Spinal cord (tissue), 10 donors: ENCODE measurements around the gene STIP1. TPM values are rescaled to one million over a fixed set of nuclear protein-coding genes. Genes with fewer than 3 reads are reported as not detected.
"Not testable (repeated sequence)": the region's sequence is repeated elsewhere in the genome, so short reads cannot be mapped to it uniquely, and the experiment has no call there.

Experiments used
- DNase-seq, 6 donors: peaks; one replicate each; pipeline versions ENCODE4 v3.0.0 to v3.0.0-alpha.2; 2013 to 2015; ENCODE audit warnings: low spot score in 6 of 6, low read depth in 4 of 6
- H3K27ac ChIP-seq: one replicate; pipeline ENCODE4 v1.5.1; 2013; ENCODE audit warnings: low read depth, low read length, control low read depth
- H3K27me3 ChIP-seq: one replicate; pipeline ENCODE4 v1.6.1; 2013; ENCODE audit warnings: low read length; ENCODE audit not compliant: control insufficient read depth, insufficient read depth
- H3K36me3 ChIP-seq: one replicate; pipeline ENCODE4 v1.6.1; 2013; ENCODE audit warnings: low read length; ENCODE audit not compliant: control insufficient read depth, insufficient read depth
- H3K4me1 ChIP-seq: one replicate; pipeline ENCODE4 v1.6.1; 2013; ENCODE audit warnings: low read length; ENCODE audit not compliant: control insufficient read depth, insufficient read depth
- H3K4me3 ChIP-seq: one replicate; pipeline ENCODE4 v1.5.1; 2013; ENCODE audit warnings: low read depth, low read length, control low read depth
- H3K9me3 ChIP-seq: one replicate; pipeline ENCODE4 v1.6.1; 2013; ENCODE audit warnings: low read length; ENCODE audit not compliant: control insufficient read depth, insufficient read depth
- WGBS: methylation state at CpG from one replicate; pipeline ENCODE4 v1.1.5; 2013; ENCODE audit warnings: missing lambda C conversion rate; ENCODE audit not compliant: insufficient coverage; 5-methylcytosine and 5-hydroxymethylcytosine counted together
- polyA plus RNA-seq, 2 donors: library from polyadenylated mRNA; unstranded; fragments of 120-200 nt; gene quantifications; one replicate each; pipeline ENCODE4 v1.2.1, GENCODE V29; 2013; ENCODE audit not compliant: insufficient read length in 2 of 2
- total RNA-seq, 2 donors: library from RNA; depleted of rRNA in 1 of 2; stranded (reverse); fragments of 120-200 nt in 1 of 2; fragments of >200 nt in 1 of 2; gene quantifications; one replicate each; pipeline versions ENCODE4 v1.2.3 to v1.2.4, GENCODE V29; 2013 to 2014
- donor health status: healthy.

The STIP1 gene
- total and polyA plus RNA-seq, 4 donors = 99.0 to 184 (median 145) TPM

DNA sequence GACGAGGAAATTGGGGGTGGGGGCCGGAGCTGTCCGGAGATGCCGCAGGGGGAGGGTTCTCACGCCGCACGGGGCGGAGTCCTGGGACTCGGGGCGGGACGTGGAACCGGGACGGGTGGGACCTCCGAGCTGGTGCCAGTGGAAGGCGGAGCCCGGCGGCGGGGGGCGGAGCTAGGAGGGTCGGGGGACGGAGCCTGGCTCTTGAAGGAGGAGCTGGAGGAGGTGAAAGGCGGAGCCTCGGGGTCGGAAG, 55.2 kb downstream of the STIP1 start:
- Histone ChIP-seq H3K9me3 (no peaks in the 10 kb centered on the region), H3K4me3 (peak overlapping the region; percentile 85), H3K27ac (peak overlapping the region; percentile 100), H3K4me1 (peaks cover 57% of the 10 kb centered on the region), H3K36me3 (peaks cover 62% of the 10 kb centered on the region), H3K27me3 (no peaks in the 10 kb centered on the region)
- DNase-seq = peak; percentile 92 to 100 (median 99)
- under 1% methylated on average over 24 of the region's 24 CpGs for WGBS

DNA sequence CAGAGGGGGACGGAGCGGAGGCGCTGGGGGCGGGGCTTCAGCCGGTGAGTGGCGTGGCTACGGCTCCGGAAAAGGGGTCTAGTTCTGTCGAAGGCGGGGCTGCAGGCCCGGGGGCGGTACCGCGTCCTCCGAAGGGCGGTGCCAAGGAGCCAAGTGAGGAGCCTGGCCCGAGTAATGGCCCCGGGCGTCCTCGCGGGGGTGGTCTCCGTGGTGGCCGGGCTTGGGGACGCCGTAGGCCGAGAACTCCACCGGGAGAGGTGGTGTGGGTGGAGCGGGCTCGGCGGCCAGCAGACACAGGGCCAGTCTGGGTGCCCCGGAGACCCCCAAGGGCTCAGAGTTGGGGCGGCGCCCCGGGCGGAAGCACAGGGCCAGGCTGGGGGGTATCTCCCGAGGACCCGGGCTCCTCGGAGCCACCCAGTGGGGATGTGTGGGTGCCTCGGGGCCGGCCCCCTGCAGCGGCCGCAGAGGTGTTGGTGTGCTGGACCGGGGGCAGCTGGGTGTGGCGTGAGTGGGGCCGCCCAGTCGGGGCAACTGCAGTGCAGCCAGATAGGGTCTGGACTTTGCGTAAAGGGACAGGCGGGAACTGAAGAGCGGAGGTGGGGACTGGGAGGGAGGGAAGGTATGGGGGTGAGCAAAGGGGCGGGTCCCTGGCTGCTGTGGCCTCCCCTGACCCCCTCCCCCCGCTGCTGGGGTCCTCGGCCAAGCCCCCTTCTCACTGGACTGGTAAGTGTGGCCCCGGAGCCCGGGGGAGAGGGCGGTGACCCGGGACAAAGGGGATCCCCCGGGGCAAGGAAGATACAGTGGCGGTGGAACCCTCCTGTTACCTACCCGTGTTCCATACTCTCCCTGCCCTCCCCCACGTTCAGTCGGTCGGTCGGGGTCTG, 55.8 kb downstream of the STIP1 start:
- H3K27ac ChIP-seq = peak overlapping the region; percentile 100
- no peaks in the 10 kb centered on the region for H3K27me3 ChIP-seq
- H3K4me3 ChIP-seq = peak overlapping the region; percentile 85
- under 1% methylated on average over 58 of the region's 63 CpGs for WGBS
- peaks cover 58% of the 10 kb centered on the region for H3K36me3 ChIP-seq
- peaks cover 57% of the 10 kb centered on the region for H3K4me1 ChIP-seq
- peak in 2 of 6 donors; percentile 24 to 57 for DNase-seq
- H3K9me3 ChIP-seq = no peaks in the 10 kb centered on the region

DNA sequence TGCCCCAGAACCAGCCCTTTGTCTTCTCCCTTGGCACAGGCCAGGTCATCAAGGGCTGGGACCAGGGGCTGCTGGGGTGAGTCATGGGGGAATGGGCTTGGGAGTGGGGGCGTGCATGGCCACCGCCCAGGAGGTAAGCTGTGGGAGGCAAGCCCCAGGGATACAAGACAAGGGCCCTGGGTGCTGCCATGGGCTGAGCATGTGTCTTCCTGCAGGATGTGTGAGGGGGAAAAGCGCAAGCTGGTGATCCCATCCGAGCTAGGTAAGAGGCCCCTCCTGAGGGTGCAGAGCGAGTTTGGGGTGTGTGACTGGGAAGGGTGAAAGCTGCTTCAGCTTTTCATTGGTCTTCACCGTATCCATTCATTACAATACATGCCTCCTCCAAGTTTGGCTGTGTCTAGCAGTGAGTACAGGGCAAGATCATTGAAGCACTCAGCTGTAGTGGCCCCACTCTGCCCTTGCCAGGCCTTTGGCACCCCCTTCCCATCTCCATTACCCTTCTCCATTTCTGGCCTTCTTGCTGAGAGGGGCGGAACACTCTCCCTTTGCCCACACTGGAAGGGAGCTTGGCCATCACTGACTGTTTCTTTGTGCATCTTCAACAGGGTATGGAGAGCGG, 57.4 kb downstream of the STIP1 start:
- no peak overlapping the region for H3K4me3 ChIP-seq
- 100% methylated on average over 2 of the region's 8 CpGs for WGBS

DNA sequence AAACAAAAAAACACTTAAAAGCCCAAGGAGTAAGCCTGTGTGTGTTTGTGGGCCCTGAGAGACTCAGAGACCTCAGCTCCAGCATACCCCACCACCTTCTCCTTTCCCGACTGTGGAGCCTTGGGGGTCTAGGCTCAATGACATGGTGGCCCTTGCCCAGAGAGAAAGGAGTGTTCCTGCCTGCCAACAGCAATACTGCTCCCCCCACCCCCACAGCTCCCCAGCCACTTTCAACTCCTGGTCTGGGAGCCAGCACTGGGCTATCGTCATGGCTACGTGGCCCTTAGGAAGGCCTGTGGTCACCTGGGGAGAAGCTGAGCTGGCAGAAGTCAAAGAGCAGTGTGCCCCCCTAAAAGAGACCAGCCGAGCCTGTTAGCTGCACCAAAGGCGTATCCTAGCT, 58.1 kb downstream of the STIP1 start:
- no peaks in the 10 kb centered on the region for H3K27me3 ChIP-seq
- no peak overlapping the region for H3K27ac ChIP-seq
- peaks cover 37% of the 10 kb centered on the region for H3K36me3 ChIP-seq
- peaks cover 67% of the 10 kb centered on the region for H3K4me1 ChIP-seq
- no peak overlapping the region for H3K4me3 ChIP-seq
- WGBS = 56% methylated on average over 3 of the region's 5 CpGs
- H3K9me3 ChIP-seq = no peaks in the 10 kb centered on the region
- no peak for DNase-seq

More for the DNA sequence above, 57.4 kb downstream of the STIP1 start:
- Histone ChIP-seq H3K4me1 (peaks cover 67% of the 10 kb centered on the region), H3K36me3 (peaks cover 42% of the 10 kb centered on the region), H3K27ac (no peak overlapping the region), H3K27me3 (no peaks in the 10 kb centered on the region), H3K9me3 (no peaks in the 10 kb centered on the region)
- DNase-seq = no peak

DNA sequence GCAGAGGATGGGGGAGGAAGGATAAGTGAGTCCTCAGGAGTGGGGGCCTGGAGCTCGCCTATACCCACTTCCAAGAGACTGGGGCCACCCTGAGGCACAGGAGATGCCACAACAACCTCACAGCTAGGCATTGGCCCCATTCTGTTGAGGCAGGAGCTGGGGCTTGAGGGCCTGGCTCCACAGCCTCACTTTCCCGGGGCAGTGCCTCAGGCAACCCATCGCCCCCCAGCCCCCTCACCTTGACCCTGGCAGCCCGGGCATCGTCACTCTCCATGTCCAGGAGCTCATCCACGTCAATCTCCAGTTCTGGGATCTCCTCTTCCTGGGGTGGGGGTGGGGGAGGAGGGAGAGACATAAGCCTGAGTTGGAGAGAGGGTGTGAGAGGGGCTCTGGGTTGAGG, 59.0 kb downstream of the STIP1 start:
- H3K27ac ChIP-seq = peak overlapping the region; percentile 41

DNA sequence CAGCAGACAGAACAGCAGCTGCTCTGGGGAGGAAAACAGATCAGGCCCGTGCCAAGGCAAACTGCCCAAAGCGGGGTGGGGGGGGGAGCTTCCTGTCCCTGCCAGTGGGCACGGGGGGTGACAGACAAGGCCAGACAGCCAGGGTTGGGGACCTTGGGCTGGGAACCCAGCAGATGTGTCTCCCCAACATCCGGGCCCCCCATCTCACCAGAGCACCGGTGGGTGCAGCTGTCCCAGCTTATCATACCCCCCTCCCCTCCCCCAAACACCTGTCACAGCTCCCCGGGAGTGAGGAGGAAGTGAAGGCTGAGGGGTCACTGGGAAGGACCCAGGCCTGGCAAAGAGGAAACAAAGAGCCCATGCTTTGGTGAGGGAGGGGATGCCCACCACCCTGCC, 59.4 kb downstream of the STIP1 start:
- no peaks in the 10 kb centered on the region for H3K9me3 ChIP-seq
- H3K36me3 ChIP-seq = peaks cover 37% of the 10 kb centered on the region
- peak overlapping the region; percentile 41 for H3K27ac ChIP-seq
- H3K27me3 ChIP-seq = peaks cover 1% of the 10 kb centered on the region
- peaks cover 67% of the 10 kb centered on the region for H3K4me1 ChIP-seq
- H3K4me3 ChIP-seq = peak overlapping the region; percentile 62
- WGBS = 8% methylated on average over 2 of the region's 6 CpGs
- peak in 1 of 6 donors; percentile 66 for DNase-seq

More for the DNA sequence above, 59.0 kb downstream of the STIP1 start:
- no peaks in the 10 kb centered on the region for H3K27me3 ChIP-seq
- no peak for DNase-seq
- H3K36me3 ChIP-seq = peaks cover 37% of the 10 kb centered on the region
- peaks cover 67% of the 10 kb centered on the region for H3K4me1 ChIP-seq
- H3K9me3 ChIP-seq = no peaks in the 10 kb centered on the region
- 77% methylated on average over 3 of the region's 6 CpGs for WGBS
- no peak overlapping the region for H3K4me3 ChIP-seq

DNA sequence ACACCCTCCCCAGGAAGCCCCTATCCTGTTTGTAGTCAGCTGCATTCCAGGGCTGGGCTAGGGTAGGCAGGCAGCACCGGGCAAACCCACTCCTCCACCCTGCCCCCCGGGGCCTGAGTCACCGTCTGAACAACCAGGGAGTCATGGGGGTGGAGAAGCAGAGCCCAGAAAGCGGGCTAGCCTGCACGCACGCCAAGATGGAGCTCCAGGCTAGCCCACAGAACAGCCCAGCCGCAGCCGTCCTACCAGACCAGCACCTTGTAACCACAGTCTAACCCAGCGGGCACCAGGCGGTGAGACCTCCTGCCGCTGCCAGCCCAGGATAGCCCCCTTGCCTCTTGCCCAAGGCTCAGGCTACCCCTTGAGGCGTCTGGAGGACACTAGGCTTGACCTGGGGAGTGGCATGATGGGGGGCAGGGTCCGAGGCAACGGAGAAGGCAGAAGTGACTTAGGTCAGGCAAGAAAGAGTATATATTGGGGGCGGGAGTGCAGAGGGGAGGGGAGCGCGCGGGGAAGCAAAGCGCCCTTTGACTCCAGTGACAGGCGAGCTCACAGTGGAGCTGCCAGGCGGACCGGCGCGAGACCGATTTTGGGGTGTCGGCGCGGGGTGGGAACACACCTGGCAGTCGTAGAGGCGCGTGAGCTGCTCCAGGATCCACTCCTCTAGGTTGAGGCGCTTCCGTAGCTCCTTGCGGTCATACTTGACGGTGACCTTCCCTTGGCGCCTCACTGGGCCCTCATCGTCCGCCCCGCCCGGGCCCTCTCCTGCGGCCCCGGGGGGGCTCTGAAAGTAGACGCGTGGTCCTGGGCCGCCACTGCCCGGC, 60.0 kb downstream of the STIP1 start:
- peaks cover 37% of the 10 kb centered on the region for H3K36me3 ChIP-seq

DNA sequence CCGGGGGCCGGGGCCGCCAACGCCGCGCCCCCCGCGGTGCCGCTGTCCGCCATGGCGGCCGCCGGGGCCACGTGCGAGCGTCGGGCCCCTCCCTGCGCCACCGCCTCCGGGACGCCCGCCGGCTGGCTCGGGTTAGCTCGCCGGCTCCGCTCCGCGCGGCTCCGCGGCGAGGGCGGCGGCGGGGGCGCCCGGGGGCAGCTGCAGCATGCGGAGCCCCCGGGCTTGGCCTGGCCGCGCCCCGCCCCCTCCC, 60.6 kb downstream of the STIP1 start:
- peak overlapping the region; percentile 62 for H3K4me3 ChIP-seq
- not testable (repeated sequence) for H3K27ac ChIP-seq, DNase-seq, H3K27me3 ChIP-seq, H3K9me3 ChIP-seq
- 0% methylated on average over 40 of the region's 43 CpGs for WGBS
- peaks cover 37% of the 10 kb centered on the region for H3K36me3 ChIP-seq
- H3K4me1 ChIP-seq = peaks cover 71% of the 10 kb centered on the region

More for the DNA sequence above, 60.0 kb downstream of the STIP1 start:
- under 1% methylated on average over 39 of the region's 46 CpGs for WGBS
- Histone ChIP-seq H3K27ac (peak overlapping the region; percentile 41), H3K27me3 (peaks cover 6% of the 10 kb centered on the region), H3K9me3 (no peaks in the 10 kb centered on the region), H3K4me1 (peaks cover 69% of the 10 kb centered on the region), H3K4me3 (peak overlapping the region; percentile 62)
- peak in 2 of 6 donors; percentile 63 to 75 for DNase-seq

DNA sequence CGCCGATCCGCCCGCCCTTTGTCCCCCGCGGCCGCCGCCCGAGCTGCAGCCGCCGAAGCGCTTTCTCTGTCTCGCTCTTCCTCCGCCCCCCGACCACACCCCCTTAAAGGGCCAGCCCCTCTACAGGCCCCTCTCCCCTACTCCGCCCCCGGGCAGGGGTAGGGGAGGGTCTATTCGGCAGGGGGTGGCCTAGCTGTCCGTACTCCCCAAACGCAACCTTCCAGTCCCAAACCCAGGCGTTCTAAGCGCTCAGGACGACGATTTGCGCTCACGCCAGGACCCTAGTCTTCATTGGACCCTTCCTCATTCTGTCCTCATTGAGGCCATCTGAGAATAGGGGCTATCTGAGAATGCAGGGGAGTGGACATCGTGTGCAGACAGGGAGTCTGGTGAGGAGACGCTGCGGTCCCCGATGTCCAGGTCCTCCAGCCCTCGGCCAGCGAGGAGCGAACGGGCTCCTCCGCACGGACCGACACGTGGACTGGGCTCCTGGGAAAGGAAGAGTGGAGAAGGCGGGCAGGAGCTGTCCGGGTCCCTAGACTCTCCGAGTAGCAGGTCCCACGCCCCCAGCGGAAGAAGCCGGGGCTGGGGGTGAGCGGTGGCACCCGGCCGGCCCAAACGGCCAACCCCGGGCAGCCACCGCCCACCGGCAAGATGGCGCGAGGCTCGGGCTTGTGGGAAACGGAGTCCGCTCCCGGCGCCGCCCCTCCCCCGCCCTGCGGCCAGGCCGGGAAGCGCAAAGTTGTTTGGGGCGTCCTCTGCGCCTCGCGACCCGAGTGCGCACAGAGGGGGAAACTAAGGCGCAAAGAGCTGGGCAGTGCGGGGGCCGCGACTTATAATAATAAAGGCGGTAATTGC, 61.1 kb downstream of the STIP1 start, which contains the start of gene PPP1R14B:
TSS of gene PPP1R14B (minus strand) at position 73 of the 858 bp plus-strand sequence. CDS start 270 bp downstream, outside the sequence.
- peaks cover 32% of the 10 kb centered on the region for H3K36me3 ChIP-seq
- WGBS = under 1% methylated on average over 51 of the region's 74 CpGs
- peak within 1 kb of the TSS; percentile 85 for H3K4me3 ChIP-seq
- peaks cover 6% of the 10 kb centered on the region for H3K27me3 ChIP-seq
- no peaks in the 10 kb centered on the region for H3K9me3 ChIP-seq
- peak within 1 kb of the TSS; percentile 97 for H3K27ac ChIP-seq
- DNase-seq = peak in 5 of 6 donors; percentile 58 to 96 (median 81)
- peaks cover 71% of the 10 kb centered on the region for H3K4me1 ChIP-seq
